ENCODE measurements around the gene SRP68.
"Not testable (repeated sequence)": the region's sequence is repeated elsewhere in the genome, so short reads cannot be mapped to it uniquely, and the experiment has no call there.

The SRP68 gene

DNA sequence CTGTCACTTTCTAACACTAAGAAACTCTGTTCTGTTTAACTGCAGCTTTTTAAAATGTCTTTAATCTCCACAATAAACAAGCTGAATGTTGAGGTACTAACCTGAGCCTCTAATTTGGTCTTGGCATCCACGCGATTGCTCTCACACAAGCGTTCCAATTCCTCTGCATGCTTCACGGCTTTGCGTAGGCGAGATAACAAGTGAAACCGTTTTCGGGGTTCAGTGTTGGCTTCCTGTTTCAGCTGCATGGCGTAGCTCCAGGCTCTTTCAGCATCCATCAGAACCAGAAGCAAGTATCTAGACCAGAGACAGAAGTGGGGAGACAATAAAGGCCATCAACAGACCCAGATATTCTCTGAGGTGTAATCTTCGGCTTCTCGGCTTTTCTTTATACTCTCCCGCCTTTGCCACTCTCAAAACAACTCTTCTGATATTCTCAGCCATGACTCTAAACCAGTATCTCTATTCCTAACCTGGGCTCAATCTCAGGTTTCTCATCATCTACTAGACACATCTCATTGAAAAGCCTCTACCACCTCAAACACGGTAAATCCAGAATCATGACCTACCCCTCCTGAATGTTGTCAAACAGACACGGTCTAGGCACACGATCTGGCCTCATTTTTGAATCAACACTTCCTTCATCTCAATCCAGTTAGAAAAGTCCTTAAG is 8.3 kb downstream of the SRP68 start:
- no peak for DNase-seq (ENCODE audit: extremely low read depth, low read depth)
- H3K4me3 ChIP-seq (replicated peaks; ENCODE audit: low read depth, low read length), result no peak overlapping the region
- TF ChIP-seq, protein P1, sequence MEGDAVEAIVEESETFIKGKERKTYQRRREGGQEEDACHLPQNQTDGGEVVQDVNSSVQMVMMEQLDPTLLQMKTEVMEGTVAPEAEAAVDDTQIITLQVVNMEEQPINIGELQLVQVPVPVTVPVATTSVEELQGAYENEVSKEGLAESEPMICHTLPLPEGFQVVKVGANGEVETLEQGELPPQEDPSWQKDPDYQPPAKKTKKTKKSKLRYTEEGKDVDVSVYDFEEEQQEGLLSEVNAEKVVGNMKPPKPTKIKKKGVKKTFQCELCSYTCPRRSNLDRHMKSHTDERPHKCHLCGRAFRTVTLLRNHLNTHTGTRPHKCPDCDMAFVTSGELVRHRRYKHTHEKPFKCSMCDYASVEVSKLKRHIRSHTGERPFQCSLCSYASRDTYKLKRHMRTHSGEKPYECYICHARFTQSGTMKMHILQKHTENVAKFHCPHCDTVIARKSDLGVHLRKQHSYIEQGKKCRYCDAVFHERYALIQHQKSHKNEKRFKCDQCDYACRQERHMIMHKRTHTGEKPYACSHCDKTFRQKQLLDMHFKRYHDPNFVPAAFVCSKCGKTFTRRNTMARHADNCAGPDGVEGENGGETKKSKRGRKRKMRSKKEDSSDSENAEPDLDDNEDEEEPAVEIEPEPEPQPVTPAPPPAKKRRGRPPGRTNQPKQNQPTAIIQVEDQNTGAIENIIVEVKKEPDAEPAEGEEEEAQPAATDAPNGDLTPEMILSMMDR (IDR thresholded peaks at IDR 0.05; ENCODE audit: low read depth, low read length, missing control alignments), result no peak

DNA sequence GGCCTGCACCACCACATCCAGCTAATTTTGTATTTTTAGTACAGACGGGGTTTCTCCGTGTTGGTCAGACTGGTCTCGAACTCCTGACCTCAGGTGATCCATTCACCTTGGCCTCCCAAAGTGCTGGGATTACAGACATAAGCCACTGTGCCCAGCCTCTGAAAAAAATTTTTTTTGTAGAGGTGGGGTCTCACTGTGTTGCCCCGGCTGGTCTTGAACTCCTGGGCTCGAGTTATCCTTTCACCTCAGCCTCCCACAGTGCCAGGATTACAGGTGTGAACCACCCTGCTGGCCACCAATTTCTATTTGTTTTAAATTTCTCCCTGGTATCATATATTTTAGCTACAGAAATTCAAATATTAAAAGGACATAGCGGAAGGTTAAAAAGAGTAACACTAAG is 14.1 kb downstream of the SRP68 start:
- not testable (repeated sequence) for DNase-seq (ENCODE audit: extremely low read depth, low read depth)

DNA sequence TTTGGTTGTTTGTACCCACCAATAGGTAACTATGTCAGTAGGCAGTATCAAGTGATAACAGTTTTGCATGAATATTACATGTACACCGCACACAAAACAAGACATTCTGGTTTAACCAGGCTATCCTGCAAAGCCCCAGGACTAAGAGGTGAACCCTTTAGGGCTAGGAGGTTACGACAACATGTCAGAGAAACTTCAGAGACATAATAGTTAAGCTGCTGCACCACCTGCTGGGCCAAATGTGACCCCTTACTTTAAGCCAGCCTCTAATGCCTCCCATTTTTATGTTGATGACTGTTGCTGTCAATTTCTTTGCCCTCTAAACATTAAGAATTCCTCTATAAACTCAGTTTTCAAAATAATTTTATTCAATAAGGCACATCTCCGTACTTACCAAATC is 15.4 kb downstream of the SRP68 start:
- no peak for DNase-seq (ENCODE audit: extremely low read depth, low read depth)
- H3K4me3 ChIP-seq (replicated peaks; ENCODE audit: low read depth, low read length), result no peak overlapping the region
- TF ChIP-seq, protein P1 (IDR thresholded peaks at IDR 0.05; ENCODE audit: low read depth, low read length, missing control alignments), result no peak

More for the DNA sequence above, 14.1 kb downstream of the SRP68 start:
- not testable (repeated sequence) for H3K4me3 ChIP-seq (replicated peaks; ENCODE audit: low read depth, low read length)

DNA sequence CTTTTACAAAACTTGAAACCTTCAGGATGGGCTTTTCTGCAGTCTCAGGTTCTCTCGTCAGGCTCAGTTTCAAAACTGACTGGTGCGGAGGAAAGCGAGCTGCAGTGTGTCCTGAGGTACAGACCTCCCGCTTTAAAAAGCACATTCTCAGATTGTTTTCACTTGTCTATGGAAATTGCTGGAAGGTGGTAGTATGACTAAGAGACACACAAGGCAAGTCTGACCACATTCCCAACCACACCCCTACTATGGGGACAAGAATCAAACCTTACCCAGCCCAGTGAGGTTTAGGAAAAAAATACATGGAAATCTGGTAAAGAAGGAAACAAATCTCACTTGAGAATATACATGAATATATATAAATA is 18.2 kb downstream of the SRP68 start:
- no peak overlapping the region for H3K4me3 ChIP-seq (replicated peaks; ENCODE audit: low read depth, low read length)
- TF ChIP-seq, protein P1 (IDR thresholded peaks at IDR 0.05; ENCODE audit: low read depth, low read length, missing control alignments), result no peak
- DNase-seq (ENCODE audit: extremely low read depth, low read depth), result no peak

DNA sequence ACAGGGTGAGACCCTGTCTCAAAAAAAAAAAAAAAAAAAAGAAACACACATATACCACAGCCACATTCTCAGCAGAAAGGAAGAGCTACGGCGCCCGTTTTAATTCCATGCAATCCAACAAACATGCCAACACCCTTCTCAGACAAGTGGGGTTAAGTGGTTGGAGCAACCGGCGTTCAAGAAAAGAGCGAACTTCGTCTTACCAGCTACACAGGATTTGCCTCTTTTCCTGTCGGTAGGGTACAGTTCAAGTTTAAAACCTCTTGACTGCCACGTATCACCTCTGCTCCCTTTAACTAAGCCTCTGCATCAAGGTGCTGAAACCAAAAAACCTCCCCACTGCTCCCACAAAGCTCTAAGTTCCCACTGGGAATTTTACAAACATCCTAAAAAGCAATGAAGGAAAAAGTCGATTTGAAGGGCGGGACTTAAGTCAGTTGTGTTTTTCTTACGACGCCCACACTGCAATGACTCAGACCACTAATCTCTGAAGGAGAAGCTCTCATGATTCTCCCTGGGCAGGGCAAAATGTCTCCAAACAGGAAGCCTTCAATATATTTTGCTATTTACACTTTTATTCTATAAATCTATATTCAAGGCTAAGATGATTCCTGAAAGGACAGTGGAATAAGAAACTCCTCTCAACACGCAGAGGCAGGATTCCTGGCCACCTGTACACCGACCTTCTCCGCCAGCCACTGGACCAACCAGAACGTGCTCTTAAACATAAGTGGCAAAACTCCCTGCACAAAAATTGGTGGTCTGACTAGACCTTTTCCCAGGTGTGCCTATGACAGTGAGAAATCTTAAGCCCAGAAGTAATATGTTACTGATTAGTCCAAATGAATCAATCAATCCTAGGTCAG is 18.8 kb downstream of the SRP68 start:
- DNase-seq (ENCODE audit: extremely low read depth, low read depth), result no peak

DNA sequence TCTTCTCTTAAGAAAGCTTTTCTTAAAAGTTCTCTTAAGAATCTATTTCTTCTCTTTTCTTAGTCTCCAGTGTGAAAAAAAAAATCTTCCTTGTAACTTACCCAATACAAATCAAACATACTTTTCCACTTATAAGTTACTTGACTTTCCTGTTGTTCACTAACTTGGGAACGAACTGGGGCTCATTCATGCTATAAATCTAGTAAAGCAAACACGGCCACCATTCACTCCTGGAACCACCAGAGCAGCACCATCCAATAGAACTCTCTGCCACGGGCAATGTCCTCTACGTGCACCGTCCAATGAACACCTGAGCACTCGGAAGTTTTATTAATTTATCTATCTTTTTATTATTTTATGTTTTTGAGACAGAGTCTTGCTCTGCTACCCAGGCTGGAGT is 20.8 kb downstream of the SRP68 start:
- DNase-seq (ENCODE audit: extremely low read depth, low read depth), result no peak
- no peak overlapping the region for H3K4me3 ChIP-seq (replicated peaks; ENCODE audit: low read depth, low read length)
- TF ChIP-seq, protein P1 (IDR thresholded peaks at IDR 0.05; ENCODE audit: low read depth, low read length, missing control alignments), result no peak

More for the DNA sequence above, 18.8 kb downstream of the SRP68 start:
- H3K4me3 ChIP-seq (replicated peaks; ENCODE audit: low read depth, low read length), result no peak overlapping the region
- TF ChIP-seq, protein P1 (IDR thresholded peaks at IDR 0.05; ENCODE audit: low read depth, low read length, missing control alignments), result no peak
